ENCODE measurements around the gene CTSA.

CTSA gene

GRCh38 chr20:45944965-45945677, 54.0 kb downstream of the CTSA start:
- H3K4me2 ChIP-seq (ENCODE audit: low read length) = no peak overlapping the region

GRCh38 chr20:45945678-45946148, 54.6 kb downstream of the CTSA start:
- H3K4me1 ChIP-seq (ENCODE audit: control insufficient read depth, low read length) = no peaks in the 10 kb centered on the region

More at GRCh38 chr20:45944965-45945677, 54.0 kb downstream of the CTSA start:
- Histone ChIP-seq H3K4me1 (ENCODE audit: control insufficient read depth, low read length) (no peaks in the 10 kb centered on the region), H3K4me3 (ENCODE audit: low read length) (no peak overlapping the region), H3K9me2 (replicated peaks; ENCODE audit: control insufficient read depth, low read length) (no peaks in the 10 kb centered on the region), H3K9me3 (ENCODE audit: control insufficient read depth, insufficient read depth, low read length) (no peaks in the 10 kb centered on the region), H3F3A (ENCODE audit: control insufficient read depth, insufficient read depth) (no peaks in the 10 kb centered on the region), H3K36me3 (ENCODE audit: control insufficient read depth, low read length) (peaks cover 85% of the 10 kb centered on the region), H4K20me1 (ENCODE audit: control insufficient read depth, insufficient read depth, low read depth, low read length) (no peaks in the 10 kb centered on the region), H3K27ac (ENCODE audit: low read depth, low read length) (no peak overlapping the region), H3K79me2 (ENCODE audit: control insufficient read depth, low read length) (no peaks in the 10 kb centered on the region), H3K27me3 (ENCODE audit: control insufficient read depth, low read length) (no peaks in the 10 kb centered on the region)
- TF ChIP-seq EZH2phosphoT487 (IDR thresholded peaks at IDR 0.05; ENCODE audit: borderline replicate concordance, low read length) (no peak), CTCF (IDR thresholded peaks at IDR 0.05; ENCODE audit: low read depth, low read length, poor library complexity, severe bottlenecking) (no peak)

GRCh38 chr20:45946149-45946970, 55.2 kb downstream of the CTSA start:
- TF ChIP-seq CTCF (IDR thresholded peaks at IDR 0.05; ENCODE audit: low read depth, low read length, poor library complexity, severe bottlenecking) (no peak), EZH2phosphoT487 (IDR thresholded peaks at IDR 0.05; ENCODE audit: borderline replicate concordance, low read length) (no peak)
- Histone ChIP-seq H3K4me1 (ENCODE audit: control insufficient read depth, low read length) (peaks cover 3% of the 10 kb centered on the region), H3K27me3 (ENCODE audit: control insufficient read depth, low read length) (no peaks in the 10 kb centered on the region), H3F3A (ENCODE audit: control insufficient read depth, insufficient read depth) (no peaks in the 10 kb centered on the region), H3K79me2 (ENCODE audit: control insufficient read depth, low read length) (no peaks in the 10 kb centered on the region), H4K20me1 (ENCODE audit: control insufficient read depth, insufficient read depth, low read depth, low read length) (no peaks in the 10 kb centered on the region), H3K36me3 (ENCODE audit: control insufficient read depth, low read length) (peaks cover 84% of the 10 kb centered on the region), H3K27ac (ENCODE audit: low read depth, low read length) (no peak overlapping the region), H3K4me2 (ENCODE audit: low read length) (no peak overlapping the region), H3K9me2 (replicated peaks; ENCODE audit: control insufficient read depth, low read length) (no peaks in the 10 kb centered on the region), H3K9me3 (ENCODE audit: control insufficient read depth, insufficient read depth, low read length) (no peaks in the 10 kb centered on the region), H3K4me3 (ENCODE audit: low read length) (no peak overlapping the region)

More at GRCh38 chr20:45945678-45946148, 54.6 kb downstream of the CTSA start:
- H3K27me3 ChIP-seq (ENCODE audit: control insufficient read depth, low read length) = no peaks in the 10 kb centered on the region
- H3K4me2 ChIP-seq (ENCODE audit: low read length) = no peak overlapping the region
- no peaks in the 10 kb centered on the region for H3F3A ChIP-seq (ENCODE audit: control insufficient read depth, insufficient read depth)
- no peak overlapping the region for H3K4me3 ChIP-seq (ENCODE audit: low read length)
- no peaks in the 10 kb centered on the region for H3K9me3 ChIP-seq (ENCODE audit: control insufficient read depth, insufficient read depth, low read length)
- no peak for TF ChIP-seq CTCF (IDR thresholded peaks at IDR 0.05; ENCODE audit: low read depth, low read length, poor library complexity, severe bottlenecking)
- TF ChIP-seq EZH2phosphoT487 (IDR thresholded peaks at IDR 0.05; ENCODE audit: borderline replicate concordance, low read length) = no peak
- H3K27ac ChIP-seq (ENCODE audit: low read depth, low read length) = no peak overlapping the region
- peaks cover 85% of the 10 kb centered on the region for H3K36me3 ChIP-seq (ENCODE audit: control insufficient read depth, low read length)
- H3K9me2 ChIP-seq (replicated peaks; ENCODE audit: control insufficient read depth, low read length) = no peaks in the 10 kb centered on the region
- H4K20me1 ChIP-seq (ENCODE audit: control insufficient read depth, insufficient read depth, low read depth, low read length) = no peaks in the 10 kb centered on the region
- H3K79me2 ChIP-seq (ENCODE audit: control insufficient read depth, low read length) = no peaks in the 10 kb centered on the region
